Peyer's patch (tissue), 4 donors: ENCODE measurements around the gene PATJ. TPM values are rescaled to one million over a fixed set of nuclear protein-coding genes. Genes with fewer than 3 reads are reported as not detected.
A peak's percentile ranks its signal among the peaks of the same experiment; 100 is the strongest.
"Not testable (repeated sequence)": the region's sequence is repeated elsewhere in the genome, so short reads cannot be mapped to it uniquely, and the experiment has no call there.

ENCODE experiments used
- DNase-seq, 3 donors: peaks; one replicate each; pipeline ENCODE4 v3.0.0-alpha.2; 2017 to 2019
- H3K27ac ChIP-seq, 4 donors: fragments of 200-600 bp; sonication (generic); one replicate each; pipeline ENCODE4 v1.5.1; 2016 to 2019
- H3K27me3 ChIP-seq, 2 donors: fragments of 200-600 bp; sonication (generic); one replicate each; pipeline ENCODE4 v1.5.1; 2019
- H3K36me3 ChIP-seq, 3 donors: fragments of 200-600 bp; sonication (generic); one replicate each; pipeline ENCODE4 v1.5.1; 2016 to 2019
- H3K4me1 ChIP-seq, 4 donors: fragments of 200-600 bp; sonication (generic); one replicate each; pipeline ENCODE4 v1.5.1; 2016 to 2019
- H3K4me3 ChIP-seq, 4 donors: fragments of 200-600 bp; sonication (generic); 1 replicate in 3 of 4; 2 replicates in 1 of 4; pipeline ENCODE4 v1.5.1; 2016 to 2019; ENCODE audit warnings: mild to moderate bottlenecking in 1 of 4
- H3K9me3 ChIP-seq, 4 donors: fragments of 200-600 bp; sonication (generic); one replicate each; pipeline ENCODE4 v1.5.1; 2016 to 2019; ENCODE audit warnings: mild to moderate bottlenecking in 1 of 4
- POLR2A ChIP-seq, 2 donors: fragments of 450-650 bp; IDR thresholded peaks; one replicate each; pipeline ENCODE4 v1.5.1; 2017; ENCODE audit warnings: antibody characterized with exemption in 2 of 2, mild to moderate bottlenecking in 2 of 2, moderate library complexity in 2 of 2
- total RNA-seq, 4 donors: library from RNA; depleted of rRNA; stranded (reverse); fragments of >200 nt; gene quantifications; one replicate each; pipeline ENCODE4 v1.1.0, GENCODE V29; 2016
- TF ChIP-seq, protein P1 (sequence below), 6 experiments: fragments of 450-650 bp in 4 of 6; fragments of 200-600 bp in 2 of 6; sonication (generic) in 1 of 6; IDR thresholded peaks; one replicate each; pipeline ENCODE4 v1.5.1; 2017 to 2019; ENCODE audit warnings: antibody characterized with exemption in 6 of 6, mild to moderate bottlenecking in 3 of 6, moderate library complexity in 1 of 6

The PATJ gene
- total RNA-seq, 4 donors from 2014 or later = 142 to 153 (median 153) TPM

GRCh38 chr1:61842863-61843514, 100.7 kb downstream of the PATJ start:
- no peaks in the 10 kb centered on the region for H3K4me1 ChIP-seq
- no peak overlapping the region for H3K4me3 ChIP-seq
- TF ChIP-seq, protein P1, sequence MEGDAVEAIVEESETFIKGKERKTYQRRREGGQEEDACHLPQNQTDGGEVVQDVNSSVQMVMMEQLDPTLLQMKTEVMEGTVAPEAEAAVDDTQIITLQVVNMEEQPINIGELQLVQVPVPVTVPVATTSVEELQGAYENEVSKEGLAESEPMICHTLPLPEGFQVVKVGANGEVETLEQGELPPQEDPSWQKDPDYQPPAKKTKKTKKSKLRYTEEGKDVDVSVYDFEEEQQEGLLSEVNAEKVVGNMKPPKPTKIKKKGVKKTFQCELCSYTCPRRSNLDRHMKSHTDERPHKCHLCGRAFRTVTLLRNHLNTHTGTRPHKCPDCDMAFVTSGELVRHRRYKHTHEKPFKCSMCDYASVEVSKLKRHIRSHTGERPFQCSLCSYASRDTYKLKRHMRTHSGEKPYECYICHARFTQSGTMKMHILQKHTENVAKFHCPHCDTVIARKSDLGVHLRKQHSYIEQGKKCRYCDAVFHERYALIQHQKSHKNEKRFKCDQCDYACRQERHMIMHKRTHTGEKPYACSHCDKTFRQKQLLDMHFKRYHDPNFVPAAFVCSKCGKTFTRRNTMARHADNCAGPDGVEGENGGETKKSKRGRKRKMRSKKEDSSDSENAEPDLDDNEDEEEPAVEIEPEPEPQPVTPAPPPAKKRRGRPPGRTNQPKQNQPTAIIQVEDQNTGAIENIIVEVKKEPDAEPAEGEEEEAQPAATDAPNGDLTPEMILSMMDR (IDR thresholded peaks at IDR 0.05) = peak in 1 of 6 experiments; percentile 9
- TF ChIP-seq POLR2A (IDR thresholded peaks at IDR 0.05) = no peak
- H3K27ac ChIP-seq = no peak overlapping the region
- H3K9me3 ChIP-seq = no peaks in the 10 kb centered on the region
- DNase-seq = no peak
- H3K36me3 ChIP-seq = no peaks in the 10 kb centered on the region
- no peaks in the 10 kb centered on the region for H3K27me3 ChIP-seq

DNA sequence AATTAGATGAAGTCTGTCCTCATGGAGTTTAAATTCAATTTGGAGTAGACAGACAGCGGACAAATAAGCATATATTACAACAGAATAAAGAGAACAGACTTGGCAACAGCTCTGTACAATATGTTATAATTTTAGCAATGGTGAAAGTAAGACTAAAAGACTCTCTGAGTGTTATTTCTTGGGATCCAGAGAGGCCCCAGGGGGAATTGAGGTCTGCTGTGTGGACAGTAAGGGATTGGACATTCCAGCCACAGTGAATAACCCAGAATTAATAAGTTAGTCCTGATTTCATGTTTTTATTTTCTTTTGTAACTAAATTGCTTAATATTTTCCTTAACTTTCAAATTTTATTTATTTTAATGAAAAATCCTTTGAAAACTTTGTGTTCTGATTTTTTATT, 101.7 kb downstream of the PATJ start:
- Histone ChIP-seq H3K4me3 (no peak overlapping the region), H3K36me3 (no peaks in the 10 kb centered on the region), H3K27ac (no peak overlapping the region), H3K9me3 (no peaks in the 10 kb centered on the region), H3K27me3 (no peaks in the 10 kb centered on the region), H3K4me1 (no peaks in the 10 kb centered on the region)
- DNase-seq = no peak
- TF ChIP-seq POLR2A (IDR thresholded peaks at IDR 0.05) = no peak
- TF ChIP-seq, protein P1 (IDR thresholded peaks at IDR 0.05) = no peak

- not testable (repeated sequence) for H3K9me3 ChIP-seq, DNase-seq, H3K36me3 ChIP-seq, H3K27ac ChIP-seq, H3K4me3 ChIP-seq, H3K27me3 ChIP-seq, H3K4me1 ChIP-seq
These were observed 102.4 kb downstream of the PATJ start for GRCh38 chr1:61844664-61845063.

DNA sequence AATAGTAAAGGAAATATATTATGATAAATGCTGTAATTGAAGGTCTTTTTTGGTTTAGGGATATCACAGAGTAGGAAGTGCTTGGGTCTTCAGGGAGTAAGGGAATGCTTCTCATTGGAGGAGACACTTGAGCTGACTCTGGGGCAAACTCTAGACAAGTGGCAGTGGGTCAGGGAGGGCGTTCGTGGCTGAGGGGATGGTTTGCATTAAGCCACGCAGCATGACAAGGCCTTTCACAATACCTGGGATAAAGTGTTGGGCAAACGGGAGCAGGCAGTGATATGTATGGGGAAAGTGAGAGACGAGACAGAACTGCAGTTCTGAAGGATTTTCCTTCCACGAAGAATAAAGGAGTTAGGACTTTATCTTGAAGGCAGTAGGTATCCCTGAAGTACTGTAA, 109.0 kb downstream of the PATJ start:
- DNase-seq = no peak
- Histone ChIP-seq H3K4me3 (no peak overlapping the region), H3K36me3 (peaks cover 0 to 10% (median 0%) of the 10 kb centered on the region in 3 donors), H3K4me1 (no peaks in the 10 kb centered on the region), H3K27ac (no peak overlapping the region), H3K27me3 (no peaks in the 10 kb centered on the region), H3K9me3 (no peaks in the 10 kb centered on the region)
- TF ChIP-seq, protein P1 (IDR thresholded peaks at IDR 0.05) = no peak
- no peak for TF ChIP-seq POLR2A (IDR thresholded peaks at IDR 0.05)

DNA sequence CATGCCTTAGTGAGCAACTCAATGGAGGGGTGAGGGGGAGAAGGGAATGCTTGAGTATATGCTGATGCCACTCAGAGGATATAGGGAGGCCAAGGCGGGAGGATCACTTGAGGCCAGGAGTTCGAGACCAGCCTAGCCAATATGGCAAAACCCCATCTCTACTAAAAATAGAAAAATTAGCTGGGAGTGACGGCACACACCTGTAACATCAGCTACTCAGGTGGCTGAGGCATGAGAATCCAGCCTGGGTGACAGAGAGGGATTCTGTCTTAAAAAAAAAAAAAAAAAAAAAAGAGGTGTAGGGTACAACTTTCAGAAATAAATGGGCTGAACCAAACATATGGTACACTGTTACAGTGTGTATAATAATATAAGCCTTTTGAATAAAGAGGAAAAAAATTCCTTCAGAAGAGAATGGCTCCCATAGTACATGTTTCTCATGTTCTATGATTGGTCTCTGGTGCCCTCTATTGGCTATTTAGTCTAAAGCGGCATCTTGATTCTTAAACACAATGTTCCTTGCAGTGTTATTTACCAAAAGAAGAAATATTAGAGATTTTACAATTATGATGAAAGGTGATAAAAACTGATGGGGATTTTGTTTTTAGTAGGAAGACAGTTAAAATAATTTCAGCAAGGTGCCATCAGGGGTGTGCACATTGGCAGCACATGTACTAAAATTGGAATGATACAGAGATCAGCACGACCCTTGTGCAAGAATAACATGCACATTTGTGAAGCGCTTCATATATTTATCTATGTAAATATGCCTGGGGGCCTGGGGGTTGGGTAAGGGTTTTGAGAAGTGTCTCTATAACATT, 109.8 kb downstream of the PATJ start:
- no peak for DNase-seq
- no peak overlapping the region for H3K27ac ChIP-seq
- TF ChIP-seq, protein P1 (IDR thresholded peaks at IDR 0.05) = peak; percentile 20 to 79 (median 70)
- no peak for TF ChIP-seq POLR2A (IDR thresholded peaks at IDR 0.05)

GRCh38 chr1:61852670-61853015, 110.4 kb downstream of the PATJ start:
- Histone ChIP-seq H3K4me3 (no peak overlapping the region), H3K27ac (no peak overlapping the region), H3K27me3 (no peaks in the 10 kb centered on the region), H3K36me3 (peaks cover 0 to 19% (median 0%) of the 10 kb centered on the region in 3 donors), H3K4me1 (no peaks in the 10 kb centered on the region), H3K9me3 (no peaks in the 10 kb centered on the region)
- DNase-seq = no peak
- no peak for TF ChIP-seq POLR2A (IDR thresholded peaks at IDR 0.05)
- TF ChIP-seq, protein P1 (IDR thresholded peaks at IDR 0.05) = no peak

More for the DNA sequence above, 109.8 kb downstream of the PATJ start:
- Histone ChIP-seq H3K4me1 (no peaks in the 10 kb centered on the region), H3K27me3 (no peaks in the 10 kb centered on the region), H3K9me3 (no peaks in the 10 kb centered on the region), H3K36me3 (peaks cover 0 to 18% (median 0%) of the 10 kb centered on the region in 3 donors), H3K4me3 (no peak overlapping the region)
